ENCODE results near the gene GTPBP3. TPM values are rescaled to one million over a fixed set of nuclear protein-coding genes. Genes with fewer than 3 reads are reported as not detected.
A peak's percentile ranks its signal among the peaks of the same experiment; 100 is the strongest.

The GTPBP3 gene
- total and polyA plus RNA-seq, 8 donors = 16.9 to 29.0 (median 21.8) TPM

GRCh38 chr19:17300992-17301619 lies 36.2 kb upstream of the GTPBP3 start:
- peaks cover 13 to 48% of the 10 kb centered on the region in 2 donors for H3K4me1 ChIP-seq
- no peak for ATAC-seq
- H3K9me3 ChIP-seq = peaks cover 0 to 5% of the 10 kb centered on the region in 2 donors
- no peaks in the 10 kb centered on the region for H3K27me3 ChIP-seq
- TF ChIP-seq CTCF (IDR thresholded peaks at IDR 0.05) = no peak
- intact Hi-C loops (cut with DNase I) = no loop called here
- H3K27ac ChIP-seq = no peak overlapping the region
- DNase-seq = no peak
- H3K36me3 ChIP-seq = peaks cover 0 to 26% of the 10 kb centered on the region in 2 donors
- H3K4me3 ChIP-seq = no peak overlapping the region

DNA sequence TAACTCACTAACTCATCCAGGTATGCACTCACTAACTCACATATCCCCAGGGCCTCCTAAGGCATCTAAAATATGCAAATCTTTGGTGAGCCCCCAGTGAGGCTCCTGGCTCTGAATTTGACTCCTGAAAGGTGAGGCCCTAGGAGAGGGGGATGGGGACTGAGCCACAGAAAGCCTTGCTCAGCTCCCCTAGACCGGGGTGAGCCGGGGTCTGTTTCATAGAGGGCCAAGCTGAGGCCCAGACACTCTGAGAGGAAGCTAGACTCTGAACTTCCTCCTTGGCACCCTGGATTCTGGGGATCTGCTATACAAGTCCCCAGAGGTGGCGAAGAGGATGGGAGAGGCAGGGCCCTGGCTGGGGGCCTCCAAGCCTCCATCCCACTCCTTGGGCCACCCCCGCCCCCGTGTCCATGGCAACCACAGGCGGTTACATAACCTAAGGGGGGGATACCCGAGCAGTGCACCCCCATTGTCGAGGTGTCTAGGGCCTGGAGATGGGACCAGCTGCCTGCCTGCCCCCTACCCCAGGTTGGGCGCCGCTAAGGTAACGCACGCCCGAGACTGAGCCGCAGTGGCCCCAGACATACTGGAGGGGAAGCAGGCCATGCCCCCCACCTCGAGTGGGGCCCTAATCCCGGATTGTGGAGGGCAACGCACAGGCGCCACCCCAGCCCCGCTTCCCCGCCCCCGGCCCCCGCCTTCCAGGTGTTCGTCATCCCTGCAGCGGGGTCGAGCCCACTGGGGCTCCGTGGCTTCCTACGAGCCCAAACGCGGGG lies 34.8 kb upstream of the GTPBP3 start:
- peaks cover 0 to 5% of the 10 kb centered on the region in 2 donors for H3K9me3 ChIP-seq
- intact Hi-C loops (cut with DNase I) = no loop called here
- DNase-seq (no peak), ATAC-seq (no peak)
- H3K36me3 ChIP-seq = peaks cover 0 to 22% of the 10 kb centered on the region in 2 donors
- H3K4me1 ChIP-seq = peaks cover 18 to 55% of the 10 kb centered on the region in 2 donors
- H3K27ac ChIP-seq = peak overlapping the region; percentile 65 to 91
- peak overlapping the region; percentile 88 to 94 for H3K4me3 ChIP-seq
- H3K27me3 ChIP-seq = no peaks in the 10 kb centered on the region
- TF ChIP-seq CTCF (IDR thresholded peaks at IDR 0.05) = no peak

GRCh38 chr19:17303167-17303939 lies 34.0 kb upstream of the GTPBP3 start, which contains the start of gene ABHD8:
TSS of gene ABHD8 (minus strand) at chr19:17303425. CDS start at chr19:17301616, 1,809 bp downstream.
- H3K27me3 ChIP-seq = no peaks in the 10 kb centered on the region
- DNase-seq (peak; percentile 90 to 97 (median 96)), ATAC-seq (peak; percentile 82)
- H3K36me3 ChIP-seq = peaks cover 0 to 15% of the 10 kb centered on the region in 2 donors
- peaks cover 18 to 57% of the 10 kb centered on the region in 2 donors for H3K4me1 ChIP-seq
- TF ChIP-seq CTCF (IDR thresholded peaks at IDR 0.05) = peak; percentile 69 to 90
- H3K9me3 ChIP-seq = peaks cover 0 to 1% of the 10 kb centered on the region in 2 donors
- intact Hi-C loops (cut with DNase I) = no loop called here
- H3K4me3 ChIP-seq = peak within 1 kb of the TSS; percentile 88 to 94
- peak within 1 kb of the TSS; percentile 91 to 92 for H3K27ac ChIP-seq

DNA sequence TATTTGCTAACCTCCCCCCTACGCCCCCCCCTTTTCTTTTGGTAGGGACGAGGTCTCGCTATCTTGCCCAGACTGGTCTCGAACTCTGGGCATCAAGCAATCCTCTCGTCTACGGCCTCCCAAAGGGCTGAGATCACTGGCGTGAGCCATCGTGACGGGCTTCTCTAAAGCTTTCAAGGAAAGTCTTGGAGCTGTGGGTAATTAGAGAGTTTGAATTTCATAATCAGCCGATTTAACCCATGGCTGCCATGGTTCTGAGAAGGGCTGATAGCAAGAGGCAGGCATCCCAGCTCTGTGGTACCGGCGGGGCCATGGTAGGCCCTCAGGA lies 33.4 kb upstream of the GTPBP3 start:
- H3K36me3 ChIP-seq = peaks cover 0 to 9% of the 10 kb centered on the region in 2 donors
- H3K9me3 ChIP-seq = no peaks in the 10 kb centered on the region
- H3K4me3 ChIP-seq = peak overlapping the region in 1 of 2 donors; percentile 94
- intact Hi-C loops (cut with DNase I) = no loop called here
- ATAC-seq (peak; percentile 4), DNase-seq (no peak)
- no peaks in the 10 kb centered on the region for H3K27me3 ChIP-seq
- no peak for TF ChIP-seq CTCF (IDR thresholded peaks at IDR 0.05)
- H3K27ac ChIP-seq = peak overlapping the region; percentile 91 to 92
- peaks cover 18 to 63% of the 10 kb centered on the region in 2 donors for H3K4me1 ChIP-seq
